ENCODE measurements around the gene CDON. TPM values are rescaled to one million over a fixed set of nuclear protein-coding genes. Genes with fewer than 3 reads are reported as not detected.

CDON gene
- polyA plus RNA-seq, 3 donors: 0.01 TPM; not detected in 2

DNA sequence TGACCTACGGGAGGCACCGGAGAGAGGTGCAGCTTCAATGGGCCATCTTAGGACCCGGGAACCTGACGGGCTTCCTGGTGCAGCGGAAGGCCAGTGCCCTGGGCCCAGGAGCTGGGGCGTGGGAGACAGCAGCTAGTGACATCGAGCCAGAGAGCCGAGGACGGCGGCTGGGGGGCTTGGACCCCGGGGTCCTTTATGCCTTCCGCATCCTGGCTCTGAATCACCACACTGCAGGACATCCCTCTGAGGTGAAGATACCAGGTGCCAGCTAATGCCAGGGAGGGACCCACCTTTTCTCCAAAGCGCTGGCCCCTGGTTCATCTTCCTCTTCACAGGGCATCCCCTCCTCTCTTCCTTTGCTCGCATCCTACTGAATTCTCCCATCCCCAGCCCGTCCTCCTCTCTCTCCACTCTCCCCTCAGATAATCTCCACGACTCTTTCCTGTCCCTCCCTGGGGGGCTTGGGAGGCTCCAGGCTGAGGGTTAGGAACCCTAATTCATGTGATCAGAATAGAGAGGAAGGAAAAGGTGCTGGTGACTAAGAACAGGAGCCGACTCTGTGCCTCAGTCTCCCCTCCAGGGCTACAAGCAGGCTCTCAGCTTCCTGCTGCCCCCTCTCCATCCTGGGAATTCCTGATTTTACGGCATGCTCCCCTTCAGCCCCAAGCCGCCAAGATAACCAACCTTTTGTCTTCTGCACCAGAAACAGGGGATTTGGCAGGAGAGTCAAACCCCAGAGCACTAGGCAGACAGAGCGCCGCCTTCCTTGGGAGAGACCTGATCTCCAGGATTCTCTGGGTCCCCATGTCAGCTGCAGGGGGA lies 108.3 kb downstream of the CDON start:
- intact Hi-C loops (cut with micrococcal nuclease): no loop called here
- no peak overlapping the region for H3K4me2 ChIP-seq (replicated peaks; ENCODE audit: extremely low read depth, low read length, poor library complexity, severe bottlenecking)
- no peaks in the 10 kb centered on the region for H3K4me1 Mint-ChIP-seq
- H3K9ac ChIP-seq (ENCODE audit: insufficient read depth, low read length, poor library complexity, severe bottlenecking): no peak overlapping the region
- peaks cover 0 to 2% (median 0%) of the 10 kb centered on the region in 7 donors for H3K9me3 Mint-ChIP-seq
- TF ChIP-seq, protein P1, sequence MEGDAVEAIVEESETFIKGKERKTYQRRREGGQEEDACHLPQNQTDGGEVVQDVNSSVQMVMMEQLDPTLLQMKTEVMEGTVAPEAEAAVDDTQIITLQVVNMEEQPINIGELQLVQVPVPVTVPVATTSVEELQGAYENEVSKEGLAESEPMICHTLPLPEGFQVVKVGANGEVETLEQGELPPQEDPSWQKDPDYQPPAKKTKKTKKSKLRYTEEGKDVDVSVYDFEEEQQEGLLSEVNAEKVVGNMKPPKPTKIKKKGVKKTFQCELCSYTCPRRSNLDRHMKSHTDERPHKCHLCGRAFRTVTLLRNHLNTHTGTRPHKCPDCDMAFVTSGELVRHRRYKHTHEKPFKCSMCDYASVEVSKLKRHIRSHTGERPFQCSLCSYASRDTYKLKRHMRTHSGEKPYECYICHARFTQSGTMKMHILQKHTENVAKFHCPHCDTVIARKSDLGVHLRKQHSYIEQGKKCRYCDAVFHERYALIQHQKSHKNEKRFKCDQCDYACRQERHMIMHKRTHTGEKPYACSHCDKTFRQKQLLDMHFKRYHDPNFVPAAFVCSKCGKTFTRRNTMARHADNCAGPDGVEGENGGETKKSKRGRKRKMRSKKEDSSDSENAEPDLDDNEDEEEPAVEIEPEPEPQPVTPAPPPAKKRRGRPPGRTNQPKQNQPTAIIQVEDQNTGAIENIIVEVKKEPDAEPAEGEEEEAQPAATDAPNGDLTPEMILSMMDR (IDR thresholded peaks at IDR 0.05): no peak
- no peaks in the 10 kb centered on the region for H3K36me3 Mint-ChIP-seq
- no peaks in the 10 kb centered on the region for H3K27me3 ChIP-seq (ENCODE audit: control insufficient read depth in 2 of 2, insufficient read depth in 2 of 2, low read length in 2 of 2)
- H4K20me1 ChIP-seq (ENCODE audit: insufficient read depth, low read length): no peaks in the 10 kb centered on the region
- no peak overlapping the region for H3K4me3 Mint-ChIP-seq
- no peak overlapping the region for H3K27ac ChIP-seq (ENCODE audit: low read depth in 1 of 2, low read length in 2 of 2)
- no peak overlapping the region for H3K27ac Mint-ChIP-seq
- no peak overlapping the region for H2AFZ ChIP-seq (ENCODE audit: insufficient read depth, low read depth, low read length, poor library complexity, severe bottlenecking)
- H3K4me3 ChIP-seq (replicated peaks in 1 of 3; ENCODE audit: low read depth in 2 of 3, low read length in 3 of 3): no peak overlapping the region
- H3K79me2 ChIP-seq (ENCODE audit: insufficient read depth, low read length): no peaks in the 10 kb centered on the region
- H3K27me3 Mint-ChIP-seq (ENCODE audit: low read depth in 3 of 3): peaks cover 2 to 3% (median 3%) of the 10 kb centered on the region in 3 donors
- no peaks in the 10 kb centered on the region for H3K9me3 ChIP-seq (replicated peaks in 1 of 2; ENCODE audit: control insufficient read depth in 1 of 2, insufficient read depth in 1 of 2, low read length in 2 of 2)
- no peak for DNase-seq
- no peaks in the 10 kb centered on the region for H3K4me1 ChIP-seq (ENCODE audit: control insufficient read depth in 1 of 2, insufficient read depth in 2 of 2, low read length in 2 of 2)
- H3K36me3 ChIP-seq (replicated peaks in 1 of 2; ENCODE audit: control insufficient read depth in 1 of 2, insufficient read depth in 2 of 2, low read length in 2 of 2): no peaks in the 10 kb centered on the region
- WGBS (ENCODE audit: insufficient coverage): 87% methylated on average over 18 of the region's 21 CpGs

DNA sequence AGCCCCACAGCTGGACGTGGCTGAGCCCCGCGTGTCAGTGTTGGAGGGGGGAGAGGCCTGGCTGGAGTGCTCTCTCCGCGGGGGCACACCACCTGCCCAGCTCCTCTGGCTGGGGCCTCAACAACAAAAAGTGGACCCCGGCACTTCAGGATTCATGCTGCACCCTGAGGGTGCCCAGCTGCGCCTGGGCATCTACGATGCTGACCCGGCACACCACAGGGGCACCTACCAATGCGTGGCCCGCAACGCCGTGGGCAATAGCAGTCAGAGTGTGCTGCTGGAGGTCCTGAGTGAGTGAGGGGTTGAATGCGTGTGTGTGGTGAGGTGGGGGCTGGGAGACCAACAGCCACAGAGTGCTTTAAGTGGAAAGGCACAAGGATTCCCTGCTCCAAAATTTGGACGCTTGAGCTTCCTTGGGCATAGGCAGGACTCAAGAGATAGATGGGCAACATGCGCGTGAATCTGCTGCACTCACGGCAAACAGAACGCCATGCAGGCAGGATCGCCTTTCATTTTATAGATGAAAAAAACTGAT lies 109.2 kb downstream of the CDON start:
- Histone ChIP-seq H3K4me3 (replicated peaks in 1 of 3; ENCODE audit: low read depth in 2 of 3, low read length in 3 of 3) (no peak overlapping the region), H3K9me3 (replicated peaks in 1 of 2; ENCODE audit: control insufficient read depth in 1 of 2, insufficient read depth in 1 of 2, low read length in 2 of 2) (no peaks in the 10 kb centered on the region), H3K36me3 (replicated peaks in 1 of 2; ENCODE audit: control insufficient read depth in 1 of 2, insufficient read depth in 2 of 2, low read length in 2 of 2) (no peaks in the 10 kb centered on the region), H2AFZ (ENCODE audit: insufficient read depth, low read depth, low read length, poor library complexity, severe bottlenecking) (no peak overlapping the region), H3K4me1 (ENCODE audit: control insufficient read depth in 1 of 2, insufficient read depth in 2 of 2, low read length in 2 of 2) (no peaks in the 10 kb centered on the region), H4K20me1 (ENCODE audit: insufficient read depth, low read length) (no peaks in the 10 kb centered on the region), H3K79me2 (ENCODE audit: insufficient read depth, low read length) (no peaks in the 10 kb centered on the region), H3K27ac (ENCODE audit: low read depth in 1 of 2, low read length in 2 of 2) (no peak overlapping the region), H3K4me2 (replicated peaks; ENCODE audit: extremely low read depth, low read length, poor library complexity, severe bottlenecking) (no peak overlapping the region), H3K9ac (ENCODE audit: insufficient read depth, low read length, poor library complexity, severe bottlenecking) (no peak overlapping the region), H3K27me3 (ENCODE audit: control insufficient read depth in 2 of 2, insufficient read depth in 2 of 2, low read length in 2 of 2) (no peaks in the 10 kb centered on the region)
- intact Hi-C loops (cut with micrococcal nuclease): no loop called here
- Mint-ChIP-seq H3K9me3 (peaks cover 0 to 2% (median 0%) of the 10 kb centered on the region in 7 donors), H3K27ac (no peak overlapping the region), H3K4me1 (no peaks in the 10 kb centered on the region), H3K27me3 (ENCODE audit: low read depth in 3 of 3) (peaks cover 2 to 5% (median 3%) of the 10 kb centered on the region in 3 donors), H3K4me3 (no peak overlapping the region), H3K36me3 (no peaks in the 10 kb centered on the region)
- no peak for DNase-seq
- TF ChIP-seq, protein P1 (IDR thresholded peaks at IDR 0.05): no peak
- WGBS (ENCODE audit: insufficient coverage): 89% methylated on average over 13 of the region's 20 CpGs

All from CD14-positive monocyte (primary cell).